ENCODE measurements around the gene TMEM63A.

The TMEM63A gene

GRCh38 chr1:225863167-225863566 is 19.0 kb downstream of the TMEM63A start:
- H3K79me2 ChIP-seq (ENCODE audit: control insufficient read depth, low read length), result no peaks in the 10 kb centered on the region
- H3K36me3 ChIP-seq (ENCODE audit: control insufficient read depth, low read length), result no peaks in the 10 kb centered on the region
- no peak overlapping the region for H3K27ac ChIP-seq (ENCODE audit: low read depth, low read length)
- no peaks in the 10 kb centered on the region for H3F3A ChIP-seq (ENCODE audit: control insufficient read depth, insufficient read depth)
- H3K4me1 ChIP-seq (ENCODE audit: control insufficient read depth, low read length), result no peaks in the 10 kb centered on the region
- no peaks in the 10 kb centered on the region for H3K27me3 ChIP-seq (ENCODE audit: control insufficient read depth, low read length)
- no peaks in the 10 kb centered on the region for H3K9me3 ChIP-seq (ENCODE audit: control insufficient read depth, insufficient read depth, low read length)
- TF ChIP-seq CTCF (IDR thresholded peaks at IDR 0.05; ENCODE audit: low read depth, low read length, poor library complexity, severe bottlenecking) (no peak), EZH2phosphoT487 (IDR thresholded peaks at IDR 0.05; ENCODE audit: borderline replicate concordance, low read length) (no peak)
- H3K4me3 ChIP-seq (ENCODE audit: low read length), result no peak overlapping the region
- no peaks in the 10 kb centered on the region for H3K9me2 ChIP-seq (replicated peaks; ENCODE audit: control insufficient read depth, low read length)
- H4K20me1 ChIP-seq (ENCODE audit: control insufficient read depth, insufficient read depth, low read depth, low read length), result no peaks in the 10 kb centered on the region
- no peak overlapping the region for H3K4me2 ChIP-seq (ENCODE audit: low read length)

GRCh38 chr1:225862581-225862950 is 19.6 kb downstream of the TMEM63A start:
- Histone ChIP-seq H3K27ac (ENCODE audit: low read depth, low read length) (no peak overlapping the region), H3K79me2 (ENCODE audit: control insufficient read depth, low read length) (no peaks in the 10 kb centered on the region), H3K36me3 (ENCODE audit: control insufficient read depth, low read length) (no peaks in the 10 kb centered on the region), H3K9me2 (replicated peaks; ENCODE audit: control insufficient read depth, low read length) (no peaks in the 10 kb centered on the region), H3K4me2 (ENCODE audit: low read length) (no peak overlapping the region), H3K27me3 (ENCODE audit: control insufficient read depth, low read length) (no peaks in the 10 kb centered on the region), H3K4me1 (ENCODE audit: control insufficient read depth, low read length) (no peaks in the 10 kb centered on the region), H3K4me3 (ENCODE audit: low read length) (no peak overlapping the region), H4K20me1 (ENCODE audit: control insufficient read depth, insufficient read depth, low read depth, low read length) (no peaks in the 10 kb centered on the region), H3F3A (ENCODE audit: control insufficient read depth, insufficient read depth) (no peaks in the 10 kb centered on the region), H3K9me3 (ENCODE audit: control insufficient read depth, insufficient read depth, low read length) (no peaks in the 10 kb centered on the region)
- no peak for TF ChIP-seq CTCF (IDR thresholded peaks at IDR 0.05; ENCODE audit: low read depth, low read length, poor library complexity, severe bottlenecking)
- TF ChIP-seq EZH2phosphoT487 (IDR thresholded peaks at IDR 0.05; ENCODE audit: borderline replicate concordance, low read length), result no peak

DNA sequence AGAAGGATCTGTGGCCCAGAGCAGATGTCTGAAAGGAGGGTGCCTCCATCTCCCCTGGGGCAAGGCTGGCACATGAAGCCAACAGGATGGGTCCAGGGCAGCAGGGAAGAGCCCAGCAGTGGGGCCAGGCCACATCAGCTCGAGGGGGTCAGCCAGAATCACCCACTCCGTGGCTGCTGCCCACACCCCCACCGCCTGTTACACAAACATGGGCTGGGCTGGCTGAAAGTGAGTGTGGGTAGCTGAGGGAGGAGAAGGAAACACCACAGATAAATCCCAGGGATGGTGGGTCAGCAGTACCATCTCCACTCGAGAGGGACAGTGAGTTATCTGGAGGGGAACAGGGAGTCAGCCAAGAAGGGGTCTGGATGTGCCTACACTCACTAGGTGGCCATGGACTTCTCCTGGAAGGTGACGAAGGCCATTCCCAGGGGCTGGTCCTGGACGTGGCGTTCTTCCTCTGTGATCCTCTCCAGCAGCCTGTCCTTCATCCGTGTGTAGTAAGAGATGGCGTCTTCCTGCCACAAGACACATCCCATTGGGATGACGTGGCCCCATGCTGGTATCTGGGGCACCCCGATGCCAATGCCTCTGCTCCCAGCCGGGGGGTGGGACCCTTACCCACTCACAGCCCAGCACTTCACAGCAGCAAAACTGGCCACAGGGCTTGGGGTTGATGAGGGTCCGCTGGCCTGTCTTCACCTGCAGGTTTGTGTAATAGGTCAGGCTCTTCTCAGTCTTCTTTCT is 20.2 kb downstream of the TMEM63A start:
- Histone ChIP-seq H3K27me3 (ENCODE audit: control insufficient read depth, low read length) (no peaks in the 10 kb centered on the region), H3K36me3 (ENCODE audit: control insufficient read depth, low read length) (no peaks in the 10 kb centered on the region)
- TF ChIP-seq EZH2phosphoT487 (IDR thresholded peaks at IDR 0.05; ENCODE audit: borderline replicate concordance, low read length) (no peak), CTCF (IDR thresholded peaks at IDR 0.05; ENCODE audit: low read depth, low read length, poor library complexity, severe bottlenecking) (no peak)

More for the DNA sequence above, 20.2 kb downstream of the TMEM63A start:
- no peaks in the 10 kb centered on the region for H3K9me3 ChIP-seq (ENCODE audit: control insufficient read depth, insufficient read depth, low read length)
- H3K4me2 ChIP-seq (ENCODE audit: low read length), result no peak overlapping the region
- no peaks in the 10 kb centered on the region for H3K9me2 ChIP-seq (replicated peaks; ENCODE audit: control insufficient read depth, low read length)
- H3F3A ChIP-seq (ENCODE audit: control insufficient read depth, insufficient read depth), result no peaks in the 10 kb centered on the region
- H3K4me3 ChIP-seq (ENCODE audit: low read length), result no peak overlapping the region
- no peaks in the 10 kb centered on the region for H3K4me1 ChIP-seq (ENCODE audit: control insufficient read depth, low read length)
- H3K79me2 ChIP-seq (ENCODE audit: control insufficient read depth, low read length), result no peaks in the 10 kb centered on the region
- H4K20me1 ChIP-seq (ENCODE audit: control insufficient read depth, insufficient read depth, low read depth, low read length), result no peaks in the 10 kb centered on the region
- no peak overlapping the region for H3K27ac ChIP-seq (ENCODE audit: low read depth, low read length)

Data from DOHH2 (cell line).